Endodermal cell (in vitro differentiated cells): ENCODE results near the gene LILRB5. TPM values are rescaled to one million over a fixed set of nuclear protein-coding genes. Genes with fewer than 3 reads are reported as not detected.

Experiments used
- DNase-seq: peaks from one replicate; pipeline ENCODE4 v3.0.0-alpha.2; 2017
- H3K27ac ChIP-seq: 2 replicates; pipeline ENCODE4 v1.5.1; 2013; ENCODE audit warnings: mild to moderate bottlenecking, low read depth, low read length, moderate library complexity
- H3K27me3 ChIP-seq: 2 replicates; pipeline ENCODE4 v1.6.1; 2013; ENCODE audit warnings: mild to moderate bottlenecking, low read length, moderate library complexity; ENCODE audit not compliant: insufficient read depth, control insufficient read depth, poor library complexity, severe bottlenecking
- H3K36me3 ChIP-seq: 2 replicates; pipeline ENCODE4 v1.7.0; 2013; ENCODE audit warnings: mild to moderate bottlenecking, low read length, moderate library complexity; ENCODE audit not compliant: control insufficient read depth, insufficient read depth
- H3K4me1 ChIP-seq: one replicate; pipeline ENCODE4 v1.7.0; 2013; ENCODE audit warnings: low read length; ENCODE audit not compliant: control insufficient read depth, insufficient read depth
- H3K4me3 ChIP-seq: 2 replicates; pipeline ENCODE4 v1.5.1; 2013; ENCODE audit warnings: mild to moderate bottlenecking, low read length, moderate library complexity
- H3K9ac ChIP-seq: 2 replicates; pipeline ENCODE4 v1.6.1; 2013; ENCODE audit warnings: mild to moderate bottlenecking, low read length, moderate library complexity; ENCODE audit not compliant: poor library complexity, severe bottlenecking; ENCODE audit errors: extremely low read depth
- H3K9me3 ChIP-seq: 2 replicates; pipeline ENCODE4 v1.6.1; 2013; ENCODE audit warnings: mild to moderate bottlenecking, low read length, moderate library complexity; ENCODE audit not compliant: control insufficient read depth
- H3K27ac Mint-ChIP-seq: 2 replicates; pipeline ENCODE4 v1.8.0; 2020; ENCODE audit warnings: mixed read lengths
- H3K27me3 Mint-ChIP-seq: 2 replicates; pipeline ENCODE4 v1.8.0; 2021; ENCODE audit warnings: mild to moderate bottlenecking, mixed read lengths; ENCODE audit not compliant: insufficient read depth
- H3K36me3 Mint-ChIP-seq: 2 replicates; pipeline ENCODE4 v1.8.0; 2020; ENCODE audit warnings: low read depth, mixed read lengths
- H3K4me1 Mint-ChIP-seq: 2 replicates; pipeline ENCODE4 v1.8.0; 2020; ENCODE audit warnings: mixed read lengths
- H3K4me3 Mint-ChIP-seq: 2 replicates; pipeline ENCODE4 v1.8.0; 2020; ENCODE audit warnings: mild to moderate bottlenecking, moderate library complexity, mixed read lengths
- H3K9me3 Mint-ChIP-seq: 2 replicates; pipeline ENCODE4 v1.8.0; 2020; ENCODE audit warnings: mild to moderate bottlenecking, mixed read lengths
- WGBS, 2 experiments: methylation state at CpG; one replicate each; pipeline versions ENCODE4 v1.1.5 to v1.1.7; 2013; ENCODE audit warnings: missing lambda C conversion rate in 2 of 2, mixed read lengths in 1 of 2; ENCODE audit not compliant: insufficient coverage in 1 of 2, insufficient read length in 1 of 2; 5-methylcytosine and 5-hydroxymethylcytosine counted together
- total RNA-seq, 2 donors: library from RNA; stranded (reverse); fragmentation: NEBNext Ultra II Directional in 1 of 2; extraction: Animal tissue kit (Norgen Biotek cat#: 25700) in 1 of 2; gene quantifications; 2 replicates in 1 of 2; 3 replicates in 1 of 2; pipeline ENCODE4 v1.2.1, GENCODE V29; 2021
- TF ChIP-seq, protein P1 (sequence below): fragments of 200-600 bp; sonication (generic); conservative IDR thresholded peaks from 2 replicates; pipeline ENCODE4 v1.5.0; 2021; ENCODE audit warnings: antibody characterized with exemption, mild to moderate bottlenecking

The LILRB5 gene
- total RNA-seq, 2 donors from 2014 or later, result not detected

- H3K36me3 ChIP-seq, result peaks cover 65% of the 10 kb centered on the region
- no peaks in the 10 kb centered on the region for H3K9me3 ChIP-seq
- no peaks in the 10 kb centered on the region for H3K27me3 Mint-ChIP-seq
- 96 to 99% methylated on average over 17 to 27 of the region's 27 CpGs for WGBS, 2 experiments
- peaks cover 16% of the 10 kb centered on the region for H3K4me1 ChIP-seq
- TF ChIP-seq, protein P1, sequence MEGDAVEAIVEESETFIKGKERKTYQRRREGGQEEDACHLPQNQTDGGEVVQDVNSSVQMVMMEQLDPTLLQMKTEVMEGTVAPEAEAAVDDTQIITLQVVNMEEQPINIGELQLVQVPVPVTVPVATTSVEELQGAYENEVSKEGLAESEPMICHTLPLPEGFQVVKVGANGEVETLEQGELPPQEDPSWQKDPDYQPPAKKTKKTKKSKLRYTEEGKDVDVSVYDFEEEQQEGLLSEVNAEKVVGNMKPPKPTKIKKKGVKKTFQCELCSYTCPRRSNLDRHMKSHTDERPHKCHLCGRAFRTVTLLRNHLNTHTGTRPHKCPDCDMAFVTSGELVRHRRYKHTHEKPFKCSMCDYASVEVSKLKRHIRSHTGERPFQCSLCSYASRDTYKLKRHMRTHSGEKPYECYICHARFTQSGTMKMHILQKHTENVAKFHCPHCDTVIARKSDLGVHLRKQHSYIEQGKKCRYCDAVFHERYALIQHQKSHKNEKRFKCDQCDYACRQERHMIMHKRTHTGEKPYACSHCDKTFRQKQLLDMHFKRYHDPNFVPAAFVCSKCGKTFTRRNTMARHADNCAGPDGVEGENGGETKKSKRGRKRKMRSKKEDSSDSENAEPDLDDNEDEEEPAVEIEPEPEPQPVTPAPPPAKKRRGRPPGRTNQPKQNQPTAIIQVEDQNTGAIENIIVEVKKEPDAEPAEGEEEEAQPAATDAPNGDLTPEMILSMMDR, result no peak
- DNase-seq, result no peak
- H3K9ac ChIP-seq, result no peak overlapping the region
- no peak overlapping the region for H3K4me3 ChIP-seq
- no peak overlapping the region for H3K27ac Mint-ChIP-seq
- no peaks in the 10 kb centered on the region for H3K9me3 Mint-ChIP-seq
- no peaks in the 10 kb centered on the region for H3K27me3 ChIP-seq
- no peak overlapping the region for H3K4me3 Mint-ChIP-seq
- H3K36me3 Mint-ChIP-seq, result peaks cover 79% of the 10 kb centered on the region
- peaks cover 54% of the 10 kb centered on the region for H3K4me1 Mint-ChIP-seq
- H3K27ac ChIP-seq, result no peak overlapping the region
Measured at GRCh38 chr19:54206030-54206830, 50.8 kb downstream of the LILRB5 start.

DNA sequence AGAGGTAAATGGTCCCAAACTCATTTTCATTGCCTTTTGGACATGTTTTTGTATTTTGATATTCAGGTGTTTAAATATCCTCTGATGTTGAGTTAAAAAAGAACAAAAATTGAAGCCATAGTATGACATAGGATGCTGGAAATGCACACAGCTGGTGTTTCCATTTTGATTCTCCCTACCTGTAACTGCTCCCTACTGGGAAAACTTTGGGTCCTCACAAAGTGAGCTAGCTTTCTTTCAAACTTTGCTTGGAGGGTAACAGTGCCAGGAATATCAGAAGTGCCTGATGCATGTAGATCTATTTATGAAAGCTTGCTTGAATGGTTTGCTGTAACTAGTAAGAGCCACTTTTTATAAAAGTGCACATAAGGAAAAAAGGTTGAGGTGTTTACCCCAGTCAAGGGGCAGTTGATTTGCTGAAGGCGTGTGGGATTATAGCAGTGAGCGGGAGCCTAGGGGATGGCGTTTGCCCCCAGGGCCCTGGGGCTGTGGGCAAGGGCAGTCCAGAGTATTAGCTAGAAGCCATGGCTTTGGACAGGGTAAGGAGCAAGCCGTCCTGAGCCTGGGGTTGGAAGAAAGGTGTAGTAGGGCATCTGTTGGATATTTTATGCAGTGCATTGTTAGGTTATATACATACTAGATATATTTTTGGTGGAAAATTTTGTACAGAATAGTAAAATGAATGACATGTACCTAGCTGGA lies 52.2 kb downstream of the LILRB5 start:
- H3K4me1 ChIP-seq, result peaks cover 16% of the 10 kb centered on the region
- TF ChIP-seq, protein P1, result no peak
- H3K4me3 Mint-ChIP-seq, result peak overlapping the region; percentile 93
- no peaks in the 10 kb centered on the region for H3K9me3 ChIP-seq
- H3K36me3 Mint-ChIP-seq, result peaks cover 75% of the 10 kb centered on the region
- WGBS, 2 experiments, result 91 to 100% methylated on average over 2 to 4 of the region's 4 CpGs
- no peak overlapping the region for H3K9ac ChIP-seq
- no peak overlapping the region for H3K27ac Mint-ChIP-seq
- peaks cover 52% of the 10 kb centered on the region for H3K4me1 Mint-ChIP-seq
- no peak for DNase-seq
- no peaks in the 10 kb centered on the region for H3K27me3 Mint-ChIP-seq
- H3K36me3 ChIP-seq, result peaks cover 68% of the 10 kb centered on the region
- H3K4me3 ChIP-seq, result peak overlapping the region; percentile 98
- H3K27ac ChIP-seq, result no peak overlapping the region
- no peaks in the 10 kb centered on the region for H3K27me3 ChIP-seq
- H3K9me3 Mint-ChIP-seq, result no peaks in the 10 kb centered on the region

DNA sequence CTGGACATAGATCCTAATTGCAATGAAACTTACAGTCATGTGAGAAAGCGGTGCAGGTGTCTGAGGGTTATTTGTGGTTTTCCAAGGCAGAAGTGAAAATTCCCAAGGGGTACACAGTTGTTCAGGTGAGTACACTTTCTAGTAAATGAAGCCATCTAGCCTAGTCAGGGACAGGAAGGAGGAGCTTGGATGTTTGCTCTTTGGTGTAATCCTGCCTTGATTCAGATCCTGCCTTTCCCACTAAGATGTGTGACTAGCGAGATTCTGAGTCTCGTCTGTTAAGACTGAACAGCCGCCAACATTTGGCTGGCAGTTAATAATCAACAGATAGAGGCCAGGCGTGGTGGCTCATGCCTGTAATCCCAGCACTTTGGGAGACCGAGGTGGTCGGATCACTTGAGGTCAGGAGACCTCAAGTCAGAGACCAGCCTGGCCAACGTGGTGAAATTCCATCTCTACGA lies 53.9 kb downstream of the LILRB5 start:
- peaks cover 68% of the 10 kb centered on the region for H3K36me3 ChIP-seq
- Mint-ChIP-seq H3K36me3 (peaks cover 74% of the 10 kb centered on the region), H3K4me3 (peak overlapping the region; percentile 93), H3K9me3 (no peaks in the 10 kb centered on the region), H3K27ac (peak overlapping the region; percentile 90), H3K27me3 (no peaks in the 10 kb centered on the region), H3K4me1 (peaks cover 44% of the 10 kb centered on the region)
- peak overlapping the region; percentile 98 for H3K9ac ChIP-seq
- H3K9me3 ChIP-seq, result no peaks in the 10 kb centered on the region
- no peak for DNase-seq
- TF ChIP-seq, protein P1, result no peak
- peaks cover 16% of the 10 kb centered on the region for H3K4me1 ChIP-seq
- WGBS, 2 experiments, result 90 to 91% methylated on average over 9 of the region's 9 CpGs
- H3K27ac ChIP-seq, result no peak overlapping the region
- H3K27me3 ChIP-seq, result no peaks in the 10 kb centered on the region
- H3K4me3 ChIP-seq, result peak overlapping the region; percentile 98
